ENCODE data around the gene PHKG1.
A peak's percentile ranks its signal among the peaks of the same experiment; 100 is the strongest.
"Not testable (repeated sequence)": the region's sequence is repeated elsewhere in the genome, so short reads cannot be mapped to it uniquely, and the experiment has no call there.

Gene PHKG1

GRCh38 chr7:56092789-56093531, at the start of gene PHKG1:
PHKG1 (minus strand) TSS chr7:56092952; CDS start chr7:56088941, 4,011 bp downstream.
- DNase-seq (ENCODE audit: low spot score) = peak; percentile 87

DNA sequence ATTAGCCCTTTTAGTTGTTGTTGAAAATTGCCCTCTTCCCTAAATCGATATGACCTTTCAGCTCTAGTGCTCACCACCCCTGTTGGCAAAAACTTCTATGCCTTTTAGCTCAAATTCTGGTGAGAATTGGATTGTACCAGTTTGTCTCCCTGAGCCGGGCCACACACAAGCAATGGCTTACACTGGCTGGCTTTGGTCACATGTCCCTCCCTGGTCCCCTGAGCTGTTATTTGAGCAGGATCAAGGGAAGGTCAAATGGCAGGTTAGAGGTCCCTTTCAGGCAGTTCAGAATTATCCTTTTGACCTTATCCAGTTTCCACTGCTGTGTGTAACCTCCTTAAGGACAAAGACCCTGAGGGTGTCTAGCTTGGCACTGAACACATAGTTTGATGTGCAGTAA, 38.3 kb upstream of the PHKG1 start:
- not testable (repeated sequence) for DNase-seq (ENCODE audit: low spot score)

- DNase-seq (ENCODE audit: low spot score) = no peak
Observed at GRCh38 chr7:56127241-56127975, 34.7 kb upstream of the PHKG1 start.

DNA sequence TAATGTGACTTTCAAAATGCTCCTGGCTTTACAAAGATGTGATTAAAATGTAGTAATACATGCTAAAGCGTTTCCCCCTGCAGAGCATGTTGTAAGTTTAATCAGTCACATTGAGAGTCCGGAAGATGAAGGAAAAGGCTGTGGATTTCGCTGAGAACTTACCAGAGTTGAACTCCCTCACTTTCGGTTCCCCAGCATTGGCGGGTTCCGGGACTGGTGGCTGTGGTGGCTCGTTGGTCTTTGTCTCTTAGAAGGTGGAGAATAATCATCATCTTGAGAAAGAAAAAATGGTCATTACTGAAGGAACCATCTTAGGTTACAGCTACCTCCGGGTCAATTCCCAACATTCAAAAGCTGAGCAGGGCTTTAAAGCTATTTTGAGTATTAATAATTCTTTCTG, 33.1 kb upstream of the PHKG1 start:
- no peak for DNase-seq (ENCODE audit: low spot score)

DNA sequence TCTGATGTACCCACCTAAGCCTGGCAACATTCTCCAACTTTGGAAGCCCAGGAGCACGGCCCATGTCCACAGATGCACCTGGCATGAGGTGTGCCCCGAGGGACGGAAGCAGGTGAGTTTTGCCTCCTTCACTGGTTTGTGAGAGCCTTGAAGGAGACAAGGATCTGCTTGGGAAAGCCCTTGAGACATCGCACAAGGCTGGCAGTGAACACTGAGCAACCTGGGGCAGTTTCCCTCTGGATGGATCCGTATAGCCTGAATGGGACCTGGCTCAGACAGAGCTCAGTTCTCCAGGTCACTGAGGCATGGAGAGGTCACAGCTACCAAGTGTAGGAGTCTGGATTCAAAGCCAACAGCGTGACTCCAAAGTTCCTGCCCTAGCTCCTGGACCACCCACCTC, 32.2 kb upstream of the PHKG1 start:
- DNase-seq (ENCODE audit: low spot score) = no peak

DNA sequence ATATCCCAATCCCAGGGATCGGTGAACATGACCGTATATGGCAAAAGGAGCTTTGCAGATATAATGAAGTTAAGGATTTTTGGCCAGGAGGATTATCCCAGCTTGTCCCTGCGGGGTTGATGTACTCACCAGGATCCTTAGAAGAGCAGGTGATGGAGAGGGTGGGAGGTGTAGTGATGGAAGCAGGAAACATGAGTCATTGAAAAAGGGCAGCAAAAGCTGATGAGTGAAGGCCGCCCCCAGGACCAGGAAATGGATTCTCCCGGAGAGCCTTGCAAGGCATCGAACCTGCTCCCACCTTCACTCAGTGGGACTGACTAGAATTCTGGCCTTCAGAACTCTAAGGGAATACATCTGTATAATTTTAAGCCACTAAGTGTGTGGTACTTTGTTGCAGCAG, 28.7 kb upstream of the PHKG1 start:
- DNase-seq (ENCODE audit: low spot score) = no peak

DNA sequence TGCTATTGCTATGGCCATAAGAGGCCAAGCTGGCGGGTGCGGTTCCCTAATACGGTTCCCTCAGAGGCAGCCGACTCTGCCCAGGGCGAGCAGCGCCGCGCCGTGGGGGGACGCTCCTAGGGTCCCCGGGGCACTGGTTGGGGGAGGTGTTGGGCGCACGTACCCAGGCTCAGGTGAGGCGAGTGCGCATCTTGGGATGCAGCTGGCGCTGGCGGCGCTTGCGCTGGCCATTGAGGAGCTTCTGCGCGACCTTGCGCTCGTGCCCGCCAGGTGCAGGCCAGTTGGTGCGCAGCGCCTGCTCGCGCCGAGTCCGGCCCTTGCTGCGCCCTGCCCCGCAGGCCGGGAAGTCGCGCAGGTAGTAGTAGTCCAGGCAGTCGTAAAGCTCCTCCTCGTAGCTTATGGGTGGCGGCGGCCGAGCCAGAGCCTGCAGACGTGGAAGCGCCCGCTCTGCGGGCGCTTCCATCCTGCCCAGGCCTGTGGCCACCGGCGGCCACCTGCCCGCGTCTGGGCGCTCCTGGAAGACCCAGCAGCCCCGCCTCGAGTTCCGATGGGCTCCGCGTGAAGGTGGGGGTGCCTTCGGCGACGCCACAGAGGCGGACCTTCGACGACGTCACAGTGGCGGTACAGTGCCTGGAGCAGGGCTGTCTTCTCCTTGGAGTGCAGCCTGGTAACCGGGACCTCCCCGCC, 23.2 kb upstream of the PHKG1 start, which contains the start of gene NUPR2:
Gene NUPR2 (minus strand): TSS at position 566 of the 687 bp plus-strand sequence. CDS start 103 bp downstream, at position 463.
- DNase-seq (ENCODE audit: low spot score) = no peak

DNA sequence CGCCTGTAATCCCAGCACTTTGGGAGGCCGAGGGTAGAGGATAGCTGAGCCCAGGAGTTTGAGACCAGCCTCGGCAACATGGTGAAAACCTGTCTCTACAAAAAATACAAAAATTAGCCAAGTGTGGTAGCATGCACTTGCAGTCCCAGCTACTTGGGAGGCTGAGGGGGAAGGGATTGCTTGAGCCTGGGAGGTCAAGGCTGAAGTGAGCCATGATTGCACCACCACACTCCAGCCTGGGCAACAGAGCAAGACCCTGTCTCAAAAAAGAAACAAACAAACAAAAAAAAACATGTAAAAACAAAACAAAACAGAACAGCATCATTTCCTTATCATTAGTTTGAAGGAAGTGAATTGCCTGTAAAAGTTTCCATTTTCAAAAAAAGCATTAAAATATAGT, 19.5 kb upstream of the PHKG1 start:
- DNase-seq (ENCODE audit: low spot score) = not testable (repeated sequence)

DNA sequence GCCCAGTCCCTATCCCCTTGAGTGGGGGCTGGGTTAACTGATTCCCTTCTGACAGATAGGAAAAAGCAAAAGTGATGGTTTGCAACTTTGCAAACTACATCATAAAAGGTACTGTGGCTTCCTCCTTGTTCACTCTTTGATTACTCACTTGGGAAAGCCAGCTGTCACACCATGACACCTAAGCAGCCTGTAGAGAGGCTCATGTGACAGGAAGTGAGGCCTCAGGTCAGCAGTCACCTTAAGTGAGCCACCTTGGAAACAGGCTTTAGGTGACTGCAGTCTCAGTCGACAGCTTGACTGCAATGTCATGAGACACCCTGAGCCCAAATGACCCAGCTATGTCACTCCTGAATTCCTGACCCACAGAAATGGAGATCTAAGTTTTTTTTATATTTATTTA, 17.9 kb upstream of the PHKG1 start:
- DNase-seq (ENCODE audit: low spot score) = no peak

DNA sequence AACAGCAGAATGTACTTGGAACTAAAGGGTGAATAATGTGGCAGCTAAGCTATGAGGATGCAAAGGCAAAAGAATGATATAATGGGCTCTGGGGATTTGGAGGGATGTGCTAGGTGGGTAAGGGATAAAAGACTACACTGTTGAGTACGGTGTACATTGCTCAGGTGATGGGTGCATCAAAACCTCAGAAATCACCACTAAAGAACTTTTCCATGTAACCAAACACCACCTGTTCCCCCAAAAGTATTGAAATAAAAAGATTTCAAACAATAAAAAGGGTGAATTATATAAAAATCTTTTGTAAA, 15.2 kb upstream of the PHKG1 start:
- DNase-seq (ENCODE audit: low spot score) = no peak

GRCh38 chr7:56106108-56107073, 13.6 kb upstream of the PHKG1 start, which contains the start of gene CHCHD2:
CHCHD2 (minus strand) TSS chr7:56106476; CDS start chr7:56106413, 63 bp downstream.
- peak; percentile 98 for DNase-seq (ENCODE audit: low spot score)

DNA sequence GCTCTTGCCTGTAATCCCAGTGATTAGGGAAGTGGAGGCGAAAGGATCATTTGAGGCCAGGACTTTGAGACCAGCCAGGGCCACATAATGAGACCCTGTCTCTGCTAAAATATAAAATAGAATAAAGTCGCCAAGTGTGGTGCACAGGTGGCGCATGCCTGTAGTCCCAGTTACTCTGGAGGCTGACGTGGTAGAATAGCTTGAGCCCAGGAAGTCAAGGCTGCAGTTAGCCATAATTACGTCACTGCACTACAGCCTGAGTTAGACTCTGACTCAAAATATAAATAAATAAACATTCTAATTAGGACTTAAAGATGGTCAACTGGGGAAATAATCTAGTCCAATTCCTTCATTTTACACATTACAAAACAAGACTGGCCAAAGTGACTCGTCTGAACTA, 12.8 kb upstream of the PHKG1 start:
- DNase-seq (ENCODE audit: low spot score) = peak; percentile 31

DNA sequence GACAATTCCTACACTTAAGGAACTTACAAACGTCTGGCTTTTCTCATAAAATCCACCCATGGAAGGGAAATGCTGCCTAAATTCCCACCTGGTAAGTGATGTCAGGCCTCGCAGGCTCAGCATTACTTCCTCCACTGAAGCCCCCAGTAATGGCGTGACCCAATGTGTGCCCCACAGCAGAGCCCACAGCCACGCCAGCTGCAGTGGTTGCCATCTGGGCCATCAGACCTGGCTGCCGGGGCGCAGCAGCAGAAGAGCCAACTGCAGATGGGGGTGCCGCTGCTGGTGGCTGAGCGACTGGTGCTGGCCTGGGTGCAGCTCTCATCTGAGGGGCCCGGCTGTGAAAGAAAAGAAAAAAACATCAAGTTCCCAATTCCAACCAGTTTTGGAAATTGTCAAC, 11.4 kb upstream of the PHKG1 start:
- not testable (repeated sequence) for DNase-seq (ENCODE audit: low spot score)

- DNase-seq (ENCODE audit: low spot score) = no peak
Observed at GRCh38 chr7:56099653-56100052, 6.9 kb upstream of the PHKG1 start.

DNA sequence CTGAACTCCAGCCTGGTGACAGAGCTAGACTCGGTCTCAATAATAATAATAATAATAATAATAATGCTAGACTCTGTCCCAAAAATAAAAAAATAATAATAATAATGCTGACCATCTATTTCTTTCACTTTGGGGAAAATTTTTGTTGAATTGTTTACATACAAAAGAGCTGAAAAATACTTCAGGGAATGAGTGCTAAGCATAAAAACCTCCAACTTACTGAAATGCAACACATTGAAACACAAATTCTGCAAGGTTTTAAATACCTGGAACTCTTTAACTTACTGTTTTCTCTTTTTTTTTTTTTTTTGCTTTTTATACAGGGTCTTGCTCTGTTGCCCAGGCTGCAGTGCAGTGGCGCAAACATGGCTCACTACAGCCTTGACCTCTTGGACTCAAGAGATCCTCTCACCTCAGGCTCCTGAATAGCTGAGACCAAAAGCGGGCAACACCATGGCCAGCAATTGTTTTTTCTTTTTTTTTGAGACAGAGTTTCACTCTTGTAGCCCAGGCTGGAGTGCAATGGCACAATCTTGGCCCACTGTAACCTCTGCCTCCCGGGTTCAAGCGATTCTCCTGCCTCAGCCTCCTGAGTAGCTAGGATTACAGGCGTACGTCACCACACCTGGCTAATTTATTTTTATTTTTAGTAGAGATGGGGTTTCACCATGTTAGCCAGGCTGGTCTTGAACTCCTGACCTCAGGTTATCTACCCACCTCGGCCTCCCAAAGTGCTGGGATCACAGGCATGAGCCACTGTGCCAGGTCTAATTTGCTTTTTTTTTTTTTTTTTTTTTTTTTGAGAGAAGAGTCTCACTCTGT, 5.6 kb upstream of the PHKG1 start:
- DNase-seq (ENCODE audit: low spot score) = not testable (repeated sequence)

DNA sequence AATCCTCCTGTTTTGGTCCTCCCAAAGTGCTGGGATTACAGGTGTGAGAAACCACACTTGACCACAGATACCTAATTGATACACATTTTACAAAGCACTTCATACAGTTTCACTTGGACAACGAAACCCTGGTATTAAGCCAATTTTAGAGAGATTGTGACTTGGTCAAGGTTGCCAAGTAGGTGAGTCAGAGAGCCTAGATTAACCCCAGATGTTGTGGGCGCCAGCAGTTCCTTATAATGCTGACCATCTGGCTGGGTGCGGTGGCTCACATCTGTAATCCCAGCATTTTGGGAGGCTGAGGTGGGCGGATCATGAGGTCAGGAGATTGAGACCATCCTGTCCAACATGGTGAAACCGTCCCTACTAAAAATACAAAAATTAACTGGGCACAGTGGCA, 4.9 kb upstream of the PHKG1 start:
- peak; percentile 36 for DNase-seq (ENCODE audit: low spot score)

- not testable (repeated sequence) for DNase-seq (ENCODE audit: low spot score)
Observed at GRCh38 chr7:56092388-56092787, 364 bp downstream of the PHKG1 start.

- no peak for DNase-seq (ENCODE audit: low spot score)
Observed at GRCh38 chr7:56091591-56091990, 1.2 kb downstream of the PHKG1 start.

- no peak for DNase-seq (ENCODE audit: low spot score)
Observed at GRCh38 chr7:56087445-56087844, 5.3 kb downstream of the PHKG1 start.

- no peak for DNase-seq (ENCODE audit: low spot score)
Observed at GRCh38 chr7:56086761-56087160, 6.0 kb downstream of the PHKG1 start.

Measured in hepatic stellate cell (primary cell).